ENCODE results near the gene TBX1. TPM values are rescaled to one million over a fixed set of nuclear protein-coding genes. Genes with fewer than 3 reads are reported as not detected.

Gene TBX1
- total RNA-seq, 2 experiments from 2014 or later = 0.23 TPM; not detected in 1

GRCh38 chr22:19800761-19801244 is 40.2 kb downstream of the TBX1 start:
- no peak for DNase-seq (ENCODE audit: low spot score)
- TF ChIP-seq EZH2phosphoT487 (IDR thresholded peaks at IDR 0.05; ENCODE audit: borderline replicate concordance, low read depth, low read length) = no peak
- no peak for TF ChIP-seq CTCF (conservative IDR thresholded peaks at IDR 0.05; ENCODE audit: low read length)
- Histone ChIP-seq H3K36me3 (ENCODE audit: insufficient read depth, low read length) (no peaks in the 10 kb centered on the region), H4K20me1 (ENCODE audit: insufficient read depth, low read length) (no peaks in the 10 kb centered on the region), H3K9me2 (ENCODE audit: insufficient read depth, low read length) (no peaks in the 10 kb centered on the region), H3K27ac (ENCODE audit: low read depth, low read length, poor library complexity, severe bottlenecking) (no peak overlapping the region), H3K9me3 (ENCODE audit: low read length) (no peaks in the 10 kb centered on the region), H3K4me2 (ENCODE audit: low read length) (no peak overlapping the region), H3K4me3 (ENCODE audit: low read depth, low read length, poor library complexity, severe bottlenecking) (no peak overlapping the region), H2AFZ (ENCODE audit: low read length) (no peak overlapping the region), H3K4me1 (ENCODE audit: insufficient read depth, low read length, poor library complexity, severe bottlenecking) (no peaks in the 10 kb centered on the region), H3K79me2 (ENCODE audit: insufficient read depth, low read depth, low read length) (no peaks in the 10 kb centered on the region)
- ChIA-PET POLR2A (interaction anchor here (0.7 kb wide), 1 partner anchor 115 kb away, joined by 3 read pairs; no protein-coding TSS in a partner anchor), CTCF (ENCODE audit: unreplicated experiment) (no interaction called here)
- intact Hi-C loops (cut with micrococcal nuclease; ENCODE audit: unreplicated experiment) = no loop called here
- no TSS peak for BruUV-seq (replicated peaks)

- Histone ChIP-seq H3K36me3 (ENCODE audit: insufficient read depth, low read length) (no peaks in the 10 kb centered on the region), H2AFZ (ENCODE audit: low read length) (no peak overlapping the region), H4K20me1 (ENCODE audit: insufficient read depth, low read length) (no peaks in the 10 kb centered on the region), H3K4me1 (ENCODE audit: insufficient read depth, low read length, poor library complexity, severe bottlenecking) (no peaks in the 10 kb centered on the region), H3K79me2 (ENCODE audit: insufficient read depth, low read depth, low read length) (no peaks in the 10 kb centered on the region), H3K4me2 (ENCODE audit: low read length) (no peak overlapping the region), H3K9me3 (ENCODE audit: low read length) (no peaks in the 10 kb centered on the region), H3K9me2 (ENCODE audit: insufficient read depth, low read length) (no peaks in the 10 kb centered on the region), H3K4me3 (ENCODE audit: low read depth, low read length, poor library complexity, severe bottlenecking) (no peak overlapping the region), H3K27ac (ENCODE audit: low read depth, low read length, poor library complexity, severe bottlenecking) (no peak overlapping the region)
- CTCF ChIA-PET (ENCODE audit: unreplicated experiment) = no interaction called here
- no peak for DNase-seq (ENCODE audit: low spot score)
- TF ChIP-seq CTCF (conservative IDR thresholded peaks at IDR 0.05; ENCODE audit: low read length) (no peak), EZH2phosphoT487 (IDR thresholded peaks at IDR 0.05; ENCODE audit: borderline replicate concordance, low read depth, low read length) (no peak)
- POLR2A ChIA-PET = interaction anchor here (0.7 kb wide), 1 partner anchor 116 kb away, joined by 3 read pairs; no protein-coding TSS in a partner anchor
- no TSS peak for BruUV-seq (replicated peaks)
- intact Hi-C loops (cut with micrococcal nuclease; ENCODE audit: unreplicated experiment) = no loop called here
Observed at GRCh38 chr22:19801340-19802000, 40.9 kb downstream of the TBX1 start.
